ENCODE results near the gene IL1A.

The IL1A gene

DNA sequence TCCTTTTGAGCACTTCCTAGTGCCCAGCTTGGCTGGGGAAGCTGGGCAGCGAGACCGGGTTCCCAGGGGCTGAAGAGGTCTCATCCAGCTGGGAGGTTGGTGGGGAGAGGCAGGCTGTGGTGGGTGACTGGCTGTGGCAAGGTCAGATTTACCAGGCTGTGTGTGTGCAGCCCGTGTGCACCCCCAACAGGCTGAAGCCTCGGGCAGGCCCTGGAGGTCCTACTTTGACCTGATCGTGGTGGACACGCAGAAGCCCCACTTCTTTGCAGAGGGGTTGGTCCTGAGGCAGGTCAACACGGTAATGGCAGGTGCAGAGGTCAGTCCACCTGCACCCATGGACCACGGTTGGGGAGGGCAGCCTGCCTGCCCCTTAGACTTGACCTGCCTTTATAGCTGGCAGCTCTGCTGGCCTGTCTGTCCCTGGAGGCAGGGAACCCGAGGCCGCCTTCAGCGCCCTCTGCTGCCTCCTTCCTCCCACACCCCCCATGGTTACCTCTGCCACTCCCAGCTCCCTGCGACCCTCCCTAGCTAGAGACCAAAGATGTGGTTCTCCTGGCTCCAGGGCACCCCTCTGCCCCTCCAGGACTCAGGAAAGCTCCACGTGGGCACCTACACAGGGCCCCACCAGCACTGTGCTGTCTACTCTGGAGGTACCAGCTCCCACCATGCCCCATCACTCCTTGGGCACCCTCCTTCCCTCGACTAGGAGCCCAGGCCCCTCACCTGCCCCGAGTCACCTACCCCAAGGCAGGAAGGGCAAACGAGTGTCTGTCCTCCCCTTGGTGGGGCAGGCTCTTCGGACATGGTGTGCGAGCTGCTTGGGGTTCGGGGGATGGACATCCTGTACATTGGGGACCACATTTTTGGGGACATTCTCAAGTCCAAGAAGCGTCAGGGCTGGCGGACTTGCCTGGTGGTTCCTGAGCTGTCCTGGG, 59.4 kb downstream of the IL1A start:
- FAIRE-seq: no peak

DNA sequence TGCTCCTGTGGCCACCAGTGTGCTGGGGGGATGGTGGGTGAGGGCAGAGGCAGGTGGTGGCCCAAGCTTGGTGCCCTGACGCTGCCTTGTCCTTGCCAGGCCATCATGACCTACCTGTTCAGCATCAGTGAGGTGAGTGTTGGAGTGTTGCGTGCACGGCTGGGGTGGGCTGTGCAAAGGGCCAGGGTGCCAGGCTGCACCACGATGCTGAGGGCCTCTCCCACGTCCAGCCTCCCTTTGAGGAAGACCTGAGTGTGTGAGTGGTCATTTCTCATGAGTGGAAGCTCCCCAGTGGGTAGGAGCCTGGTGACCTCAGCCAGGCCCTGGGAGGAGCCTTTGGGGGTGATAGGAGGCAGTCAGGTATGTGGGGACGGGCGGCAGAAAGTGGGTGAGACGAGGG, 60.3 kb downstream of the IL1A start:
- FAIRE-seq: no peak

Measured in endometrium (tissue), 2 donors.